H1 (cell line): ENCODE data around the gene SBNO2. TPM values are rescaled to one million over a fixed set of nuclear protein-coding genes. Genes with fewer than 3 reads are reported as not detected.

Experiments used
- BACH1 ChIP-seq: IDR thresholded peaks from 2 replicates; pipeline ENCODE4 v1.6.1; 2012; ENCODE audit warnings: low read length, improper control_type of control experiment
- CBX8 ChIP-seq: fragments of 300-800, 300-1000 bp; sonication (generic); IDR thresholded peaks from 2 replicates; pipeline ENCODE4 v1.7.1; 2016; ENCODE audit warnings: low read depth, low read length, borderline replicate concordance
- GTF2F1 ChIP-seq: IDR thresholded peaks from 2 replicates; pipeline ENCODE4 v1.6.1; 2012; ENCODE audit warnings: low read depth, low read length, improper control_type of control experiment, borderline replicate concordance
- HDAC6 ChIP-seq: IDR thresholded peaks from one replicate; pipeline ENCODE4 v1.7.1; 2012; ENCODE audit warnings: low read depth, mild to moderate bottlenecking, inconsistent platforms, low read length, moderate library complexity
- JUN ChIP-seq: IDR thresholded peaks from 2 replicates; pipeline ENCODE4 v1.6.1; 2011; ENCODE audit warnings: low read depth, mild to moderate bottlenecking, improper control_type of control experiment, low read length
- JUND ChIP-seq: IDR thresholded peaks from 2 replicates; pipeline ENCODE4 v1.6.1; 2011; ENCODE audit warnings: mild to moderate bottlenecking, improper control_type of control experiment, low read length
- POLR2AphosphoS5 ChIP-seq: IDR thresholded peaks from 2 replicates; pipeline ENCODE4 v1.6.1; 2011; ENCODE audit warnings: low read depth, low read length
- RNF2 ChIP-seq: fragments of 200-900, 300-1000 bp; sonication (generic); IDR thresholded peaks from 2 replicates; pipeline ENCODE4 v1.7.1; 2016; ENCODE audit warnings: borderline replicate concordance, low read depth, mild to moderate bottlenecking, antibody characterized with exemption, low read length; ENCODE audit not compliant: poor library complexity, severe bottlenecking; ENCODE audit errors: missing control alignments
- SAP30 ChIP-seq: fragments of 300-600 bp; sonication (generic); IDR thresholded peaks from 2 replicates; pipeline ENCODE4 v1.7.1; 2012; ENCODE audit warnings: low read length, moderate library complexity, mild to moderate bottlenecking, inconsistent platforms; ENCODE audit not compliant: insufficient read depth, insufficient replicate concordance
- SP2 ChIP-seq: IDR thresholded peaks from 2 replicates; pipeline ENCODE4 v1.6.1; 2012; ENCODE audit warnings: mild to moderate bottlenecking, low read length, inconsistent platforms
- SP4 ChIP-seq: IDR thresholded peaks from 2 replicates; pipeline ENCODE4 v1.6.1; 2012; ENCODE audit warnings: low read length, inconsistent platforms
- TCF12 ChIP-seq: IDR thresholded peaks from 2 replicates; pipeline ENCODE4 v1.6.1; 2011; ENCODE audit warnings: low read depth, mild to moderate bottlenecking, low read length
- polyA plus RNA-seq, 7 experiments: library from polyadenylated mRNA; depleted of rRNA in 3 of 7; stranded (reverse) in 5 of 7; unstranded in 2 of 7; fragments of >200 nt in 5 of 7; fragments of 200-250 nt in 2 of 7; gene quantifications; 1 replicate in 5 of 7; 2 replicates in 1 of 7; 4 replicates in 1 of 7; pipeline versions ENCODE4 v1.2.1 to v1.2.3, GENCODE V29; 2011 to 2013; ENCODE audit warnings: missing spikeins in 2 of 7, mixed read lengths in 2 of 7
- total RNA-seq: library from RNA; stranded (reverse); fragmentation: NEBNext Ultra II Directional; extraction: Animal tissue kit (Norgen Biotek cat#: 25700); gene quantifications from 2 replicates; pipeline ENCODE4 v1.2.1, GENCODE V29; 2021

The SBNO2 gene
- total and polyA plus RNA-seq, 2 of the 8 experiments (the other 6 are each of a cell fraction or from before 2014, with no cell fraction given), result 12.2 to 31.4 TPM

DNA sequence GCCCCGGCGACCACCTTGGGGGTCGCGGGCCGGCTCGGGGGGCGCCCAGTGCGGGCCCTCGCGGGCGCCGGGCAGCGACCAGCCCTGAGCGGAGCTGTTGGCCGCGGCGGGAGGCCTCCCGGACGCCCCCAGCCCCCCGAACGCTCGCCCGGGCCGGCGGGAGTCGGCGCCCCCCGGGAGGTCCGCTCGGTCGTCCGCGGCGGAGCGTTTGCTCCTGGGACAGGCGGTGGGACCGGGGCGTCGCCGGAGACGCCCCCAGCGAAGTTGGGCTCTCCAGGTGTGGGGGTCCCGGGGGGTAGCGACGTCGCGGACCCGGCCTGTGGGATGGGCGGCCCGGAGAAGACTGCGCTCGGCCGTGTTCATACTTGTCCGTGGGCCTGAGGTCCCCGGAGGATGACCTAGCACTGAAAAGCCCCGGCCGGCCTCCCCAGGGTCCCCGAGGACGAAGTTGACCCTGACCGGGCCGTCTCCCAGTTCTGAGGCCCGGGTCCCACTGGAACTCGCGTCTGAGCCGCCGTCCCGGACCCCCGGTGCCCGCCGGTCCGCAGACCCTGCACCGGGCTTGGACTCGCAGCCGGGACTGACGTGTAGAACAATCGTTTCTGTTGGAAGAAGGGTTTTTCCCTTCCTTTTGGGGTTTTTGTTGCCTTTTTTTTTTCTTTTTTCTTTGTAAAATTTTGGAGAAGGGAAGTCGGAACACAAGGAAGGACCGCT is 32.2 kb upstream of the SBNO2 start (continued):
- TF ChIP-seq HDAC6, result no peak
- no peak for TF ChIP-seq BACH1
- TF ChIP-seq POLR2AphosphoS5, result no peak
- no peak for TF ChIP-seq CBX8
- TF ChIP-seq GTF2F1, result no peak
- TF ChIP-seq SAP30, result no peak
- no peak for TF ChIP-seq TCF12
- TF ChIP-seq SP2, result no peak
- TF ChIP-seq RNF2, result no peak
- no peak for TF ChIP-seq JUN
- TF ChIP-seq SP4, result no peak
- TF ChIP-seq JUND, result no peak
